Astrocyte of the spinal cord (primary cell): ENCODE measurements around the gene C19orf67.
A peak's percentile ranks its signal among the peaks of the same experiment; 100 is the strongest.

Experiments
- DNase-seq: peaks from one replicate; pipeline ENCODE4 v3.0.0; 2011; ENCODE audit warnings: low read depth, low spot score
- H3K4me3 ChIP-seq: 2 replicates; pipeline ENCODE4 v1.5.1; 2011; ENCODE audit warnings: low read depth, mild to moderate bottlenecking, low read length, moderate library complexity
- in situ Hi-C: cut with HindIII; loops from 2 replicates; pipeline ENCODE4 v1.10.0; 2017; ENCODE audit warnings: low sequenced_read_pairs
- TF ChIP-seq, protein P1 (sequence below): IDR thresholded peaks from 2 replicates; pipeline ENCODE4 v1.5.1; 2012; ENCODE audit warnings: low read depth, mild to moderate bottlenecking, low read length, inconsistent platforms

The C19orf67 gene

GRCh38 chr19:14085309-14085995, at the start of gene C19orf67:
Gene C19orf67, minus strand, starts transcription at chr19:14085783. Its CDS starts 156 bp downstream, at chr19:14085627.
- TF ChIP-seq, protein P1, sequence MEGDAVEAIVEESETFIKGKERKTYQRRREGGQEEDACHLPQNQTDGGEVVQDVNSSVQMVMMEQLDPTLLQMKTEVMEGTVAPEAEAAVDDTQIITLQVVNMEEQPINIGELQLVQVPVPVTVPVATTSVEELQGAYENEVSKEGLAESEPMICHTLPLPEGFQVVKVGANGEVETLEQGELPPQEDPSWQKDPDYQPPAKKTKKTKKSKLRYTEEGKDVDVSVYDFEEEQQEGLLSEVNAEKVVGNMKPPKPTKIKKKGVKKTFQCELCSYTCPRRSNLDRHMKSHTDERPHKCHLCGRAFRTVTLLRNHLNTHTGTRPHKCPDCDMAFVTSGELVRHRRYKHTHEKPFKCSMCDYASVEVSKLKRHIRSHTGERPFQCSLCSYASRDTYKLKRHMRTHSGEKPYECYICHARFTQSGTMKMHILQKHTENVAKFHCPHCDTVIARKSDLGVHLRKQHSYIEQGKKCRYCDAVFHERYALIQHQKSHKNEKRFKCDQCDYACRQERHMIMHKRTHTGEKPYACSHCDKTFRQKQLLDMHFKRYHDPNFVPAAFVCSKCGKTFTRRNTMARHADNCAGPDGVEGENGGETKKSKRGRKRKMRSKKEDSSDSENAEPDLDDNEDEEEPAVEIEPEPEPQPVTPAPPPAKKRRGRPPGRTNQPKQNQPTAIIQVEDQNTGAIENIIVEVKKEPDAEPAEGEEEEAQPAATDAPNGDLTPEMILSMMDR, result no peak
- in situ Hi-C loops, result loop anchor here (25.0 kb wide), 1 partner anchor 198 kb away; the partner anchor contains the start of gene NANOS3

DNA sequence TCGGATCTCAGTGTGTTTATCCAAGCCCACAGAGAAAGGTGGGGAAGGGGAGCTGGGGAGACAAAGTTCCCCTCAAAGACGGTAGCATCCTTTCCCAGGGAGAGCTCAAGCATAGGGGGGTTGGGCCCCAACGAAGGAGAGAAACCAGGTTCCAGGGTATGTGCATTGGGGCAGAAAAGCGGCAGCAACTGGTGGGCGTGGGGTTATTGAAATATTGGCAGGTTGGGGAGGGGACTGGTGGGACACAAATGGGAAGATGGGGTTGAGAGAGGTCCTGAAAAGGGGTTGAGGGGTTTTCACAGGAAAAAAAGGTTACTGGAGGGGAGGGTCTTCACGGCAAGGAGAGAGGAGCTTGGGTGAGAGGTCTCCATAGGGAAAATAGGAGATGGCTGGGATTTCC, 49.8 kb upstream of the C19orf67 start:
- H3K4me3 ChIP-seq, result peak overlapping the region; percentile 67
- TF ChIP-seq, protein P1, result no peak
- in situ Hi-C loops, result no loop called here

More at GRCh38 chr19:14085309-14085995, at the start of gene C19orf67:
- DNase-seq, result no peak
- no peak within 1 kb of the TSS for H3K4me3 ChIP-seq

GRCh38 chr19:14127929-14128509, 42.4 kb upstream of the C19orf67 start:
- TF ChIP-seq, protein P1, result no peak

More for the DNA sequence above, 49.8 kb upstream of the C19orf67 start:
- no peak for DNase-seq

GRCh38 chr19:14127176-14127575, 41.6 kb upstream of the C19orf67 start:
- H3K4me3 ChIP-seq, result no peak overlapping the region
- TF ChIP-seq, protein P1, result no peak
- in situ Hi-C loops, result no loop called here
- no peak for DNase-seq

More at GRCh38 chr19:14127929-14128509, 42.4 kb upstream of the C19orf67 start:
- H3K4me3 ChIP-seq, result no peak overlapping the region
- no peak for DNase-seq
- in situ Hi-C loops, result no loop called here

DNA sequence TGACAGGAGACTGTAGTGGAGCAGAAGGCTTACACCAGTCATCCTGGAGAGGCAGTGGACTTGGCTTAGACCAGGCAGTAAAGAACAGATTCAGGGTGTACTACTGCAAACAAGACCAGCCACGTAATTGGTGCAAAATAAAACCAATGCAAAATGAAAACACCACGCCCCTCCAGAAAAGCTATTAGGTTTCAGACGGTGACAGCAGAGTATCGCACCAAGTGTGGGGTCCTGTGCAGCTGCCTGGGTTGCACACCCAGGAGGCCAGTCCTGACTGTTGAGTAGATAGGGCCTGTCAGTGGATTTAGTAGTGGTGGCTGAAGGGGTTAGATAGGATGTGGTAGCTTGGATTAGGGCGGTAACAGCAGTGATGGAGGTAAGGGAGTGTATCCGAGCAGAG, 37.3 kb upstream of the C19orf67 start:
- TF ChIP-seq, protein P1, result no peak
- in situ Hi-C loops, result no loop called here
- DNase-seq, result no peak
- H3K4me3 ChIP-seq, result no peak overlapping the region

GRCh38 chr19:14120497-14120780, 34.9 kb upstream of the C19orf67 start:
- in situ Hi-C loops, result no loop called here
- DNase-seq, result no peak
- H3K4me3 ChIP-seq, result no peak overlapping the region
- TF ChIP-seq, protein P1, result no peak
